DND-41 (cell line): Measurements from ENCODE around the gene CES4A.
"Not testable (repeated sequence)": the region's sequence is repeated elsewhere in the genome, so short reads cannot be mapped to it uniquely, and the experiment has no call there.

Experiments used
- CTCF ChIP-seq: IDR thresholded peaks from 2 replicates; pipeline ENCODE4 v1.5.1; 2012; ENCODE audit warnings: borderline replicate concordance, low read length, moderate library complexity, mild to moderate bottlenecking; ENCODE audit not compliant: poor library complexity, severe bottlenecking; ENCODE audit errors: extremely low read depth
- EZH2 ChIP-seq: IDR thresholded peaks from 3 replicates; pipeline ENCODE4 v1.6.1; 2012; ENCODE audit warnings: borderline replicate concordance, low read depth, mild to moderate bottlenecking, moderate library complexity, low read length, inconsistent platforms; ENCODE audit not compliant: severe bottlenecking

GRCh38 chr16:67041520-67041919 lies 53.1 kb downstream of the CES4A start:
- TF ChIP-seq CTCF, EZH2: not testable (repeated sequence)
